HTR-8/SVneo (cell line): ENCODE results near the gene BRINP2.

ENCODE experiments used
- DNase-seq: peaks from one replicate; pipeline ENCODE4 v3.0.0; 2011; ENCODE audit warnings: low spot score, mixed read lengths; ENCODE audit not compliant: insufficient read length
- FAIRE-seq: peaks from 2 replicates; lab custom pipeline; 2011; peaks lifted over from hg19 to GRCh38; lab: Jason Lieb, UNC

Gene BRINP2

DNA sequence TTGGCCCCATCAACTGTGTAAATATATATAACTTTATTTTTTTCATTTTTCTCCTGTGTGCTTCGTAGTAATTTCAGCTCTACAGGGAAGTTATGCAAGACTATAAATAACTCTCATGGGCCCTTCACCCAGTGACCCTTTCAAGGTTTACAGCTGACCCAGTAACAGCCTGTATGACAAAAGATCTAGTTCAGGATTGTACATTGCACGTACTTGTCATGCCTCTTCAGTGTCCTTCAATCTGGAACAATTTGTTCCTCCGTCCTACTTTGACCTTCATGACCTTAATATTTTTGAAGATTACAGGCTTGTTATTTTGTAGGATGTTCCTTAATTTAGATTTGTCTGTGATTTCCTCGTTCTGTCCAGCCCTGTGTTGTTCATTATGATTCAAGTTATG lies 40.5 kb downstream of the BRINP2 start:
- FAIRE-seq = no peak

DNA sequence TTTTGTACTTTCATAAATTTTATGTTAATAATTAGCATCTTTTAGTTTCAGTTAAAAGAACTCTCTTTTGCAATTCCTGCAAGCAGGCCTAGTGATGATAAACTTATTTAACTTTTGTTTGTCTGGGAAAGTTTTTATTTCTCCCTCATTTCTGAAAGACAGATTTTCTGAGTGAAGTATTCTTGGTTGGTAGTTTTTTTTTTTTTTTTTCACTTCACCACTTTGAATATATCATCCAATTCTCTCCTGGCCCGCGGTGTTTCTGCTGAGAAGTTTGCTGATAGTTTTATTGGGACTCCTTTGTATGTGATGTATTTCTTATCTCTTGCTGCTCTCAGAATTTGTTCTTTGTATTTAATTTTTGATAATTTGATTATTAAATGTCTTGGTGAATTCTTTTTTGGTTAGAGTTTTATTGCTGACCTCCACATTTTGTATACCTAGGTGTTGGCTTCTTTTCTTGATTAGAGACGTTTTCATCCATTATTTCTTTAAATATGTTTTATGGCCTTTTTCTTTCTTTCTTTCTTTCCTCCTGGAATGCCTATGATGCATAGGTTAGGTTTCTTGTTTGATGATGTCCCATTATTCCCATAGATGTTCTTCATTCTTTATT lies 45.9 kb downstream of the BRINP2 start:
- DNase-seq (no peak), FAIRE-seq (no peak)

More for the DNA sequence above, 40.5 kb downstream of the BRINP2 start:
- no peak for DNase-seq

DNA sequence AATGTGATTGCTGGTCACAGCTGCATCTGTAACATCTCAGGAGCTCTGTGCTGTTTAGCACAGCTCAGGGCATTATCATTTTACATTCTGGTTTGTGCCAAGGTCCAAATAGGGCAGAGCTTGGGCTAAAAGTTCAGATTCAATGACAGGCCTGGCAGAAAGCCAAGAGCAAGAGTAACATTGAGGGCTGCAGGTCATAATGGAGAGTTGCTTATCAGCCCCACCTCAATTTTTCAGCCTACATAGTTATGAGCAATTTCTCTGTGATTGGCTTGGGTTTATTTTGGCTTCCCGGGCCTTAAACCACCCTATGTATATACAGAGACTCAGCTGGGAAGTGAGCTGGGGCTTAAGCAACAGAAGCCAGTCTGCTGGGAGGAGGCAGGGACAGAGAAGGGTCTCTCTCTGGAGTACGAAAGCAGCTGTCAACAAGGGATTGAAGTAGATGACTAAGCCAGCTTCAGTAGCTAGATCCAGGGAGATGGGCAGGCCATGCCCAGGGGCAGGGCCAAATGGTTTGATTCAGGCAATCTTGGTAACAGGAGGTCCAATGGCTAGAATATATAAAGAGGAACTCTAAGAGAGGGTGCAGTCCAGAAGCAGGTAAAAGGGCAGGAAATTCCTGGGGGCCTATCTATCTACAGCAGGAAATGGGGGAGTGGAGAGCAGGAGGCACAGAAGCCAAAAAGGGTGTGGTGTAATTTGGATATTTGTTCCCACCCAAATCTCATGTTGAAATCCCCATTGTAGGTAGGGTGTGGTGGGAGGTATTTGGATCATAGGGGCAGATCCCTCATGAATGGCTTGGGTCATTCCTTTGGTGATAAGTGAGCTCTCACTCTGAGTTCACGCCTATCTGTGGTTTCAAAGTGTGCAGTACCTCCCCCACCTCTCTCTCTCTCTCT lies 49.0 kb downstream of the BRINP2 start:
- FAIRE-seq = no peak
- no peak for DNase-seq

DNA sequence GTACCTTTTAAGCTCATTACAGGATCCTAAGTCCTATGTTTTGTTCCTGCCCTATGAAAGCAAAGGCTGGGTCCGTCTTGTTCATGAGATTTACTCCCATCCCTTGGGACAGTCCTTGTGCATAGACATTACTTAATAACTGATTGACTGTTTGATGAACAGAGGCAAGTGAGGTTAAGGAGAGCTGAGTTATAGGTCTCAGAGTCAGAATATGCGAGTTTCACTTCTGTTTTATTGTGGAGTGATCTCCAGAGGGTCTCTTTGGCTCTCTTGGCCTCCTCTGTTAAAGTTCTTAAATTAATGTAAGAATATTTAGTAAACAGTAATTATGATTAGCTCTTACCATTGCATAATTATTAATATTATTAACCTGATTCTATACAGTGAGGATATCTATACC lies 52.6 kb downstream of the BRINP2 start:
- DNase-seq (no peak), FAIRE-seq (no peak)

DNA sequence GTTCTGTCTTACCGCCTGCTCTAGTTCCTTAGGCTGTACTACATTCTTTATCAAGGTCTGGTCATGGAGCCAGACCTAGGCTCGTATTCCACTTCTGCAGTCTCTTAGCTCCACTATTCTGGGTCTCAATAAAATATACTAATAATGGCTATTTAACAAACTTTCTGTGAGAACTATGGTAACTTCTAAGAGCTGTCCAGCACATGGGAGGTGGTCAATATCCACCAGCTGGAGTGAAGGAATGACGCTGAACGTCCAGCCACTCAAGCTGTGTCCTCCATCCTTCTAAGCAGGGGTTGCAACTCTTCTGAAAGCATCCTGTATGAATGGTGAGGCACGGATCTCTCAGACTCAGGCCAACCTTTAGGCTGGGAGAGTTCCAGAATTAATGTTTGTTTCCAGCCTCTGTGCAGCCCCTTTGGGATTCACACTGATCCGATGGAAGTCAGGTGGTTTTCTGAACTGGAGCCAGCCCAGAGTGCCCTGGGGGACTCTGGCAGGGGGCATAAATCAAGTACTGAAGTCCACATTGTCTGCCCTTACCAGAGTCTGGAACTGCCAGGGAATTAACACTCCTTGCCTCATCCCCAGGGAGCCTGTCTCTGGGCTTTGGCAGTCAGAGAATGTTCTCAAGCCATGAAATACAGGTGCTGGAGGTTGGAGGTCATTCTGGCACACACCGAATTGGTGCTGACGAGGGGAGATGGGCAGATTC lies 57.4 kb downstream of the BRINP2 start:
- DNase-seq = no peak
- no peak for FAIRE-seq

DNA sequence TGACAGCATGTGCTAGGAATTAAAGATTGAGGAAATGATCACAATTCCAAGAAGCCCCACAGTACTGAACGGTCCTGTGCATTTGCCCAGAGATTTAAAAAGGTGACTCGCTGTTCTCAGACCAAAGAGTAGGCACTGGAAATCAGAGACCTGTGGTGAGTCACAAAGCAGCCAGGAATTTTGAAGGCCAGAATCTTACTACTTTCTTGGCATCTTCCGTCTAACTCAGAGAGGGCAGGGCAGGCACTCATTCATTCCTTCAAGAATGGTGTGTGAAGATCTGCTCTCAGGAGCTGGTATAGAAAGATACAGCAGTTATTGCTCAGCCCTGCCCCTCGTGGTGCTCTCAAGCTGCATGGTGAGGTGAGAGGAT lies 57.9 kb downstream of the BRINP2 start:
- FAIRE-seq (no peak), DNase-seq (no peak)

DNA sequence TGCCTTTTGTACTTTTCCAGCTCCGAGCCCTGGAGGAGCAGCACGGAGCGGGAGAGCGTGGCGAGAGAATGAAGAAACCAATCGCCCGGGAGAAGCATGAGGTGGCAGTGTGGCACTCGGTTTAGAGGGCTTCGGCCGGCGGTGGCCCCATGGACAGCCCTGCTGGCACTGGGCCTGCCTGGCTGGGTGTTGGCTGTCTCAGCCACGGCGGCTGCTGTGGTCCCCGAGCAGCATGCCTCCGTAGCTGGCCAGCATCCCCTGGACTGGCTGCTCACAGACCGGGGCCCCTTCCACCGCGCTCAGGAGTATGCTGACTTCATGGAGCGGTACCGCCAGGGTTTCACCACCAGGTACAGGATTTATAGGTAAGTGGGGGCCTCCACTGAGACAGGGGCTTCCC lies 59.0 kb downstream of the BRINP2 start:
- no peak for FAIRE-seq
- no peak for DNase-seq

DNA sequence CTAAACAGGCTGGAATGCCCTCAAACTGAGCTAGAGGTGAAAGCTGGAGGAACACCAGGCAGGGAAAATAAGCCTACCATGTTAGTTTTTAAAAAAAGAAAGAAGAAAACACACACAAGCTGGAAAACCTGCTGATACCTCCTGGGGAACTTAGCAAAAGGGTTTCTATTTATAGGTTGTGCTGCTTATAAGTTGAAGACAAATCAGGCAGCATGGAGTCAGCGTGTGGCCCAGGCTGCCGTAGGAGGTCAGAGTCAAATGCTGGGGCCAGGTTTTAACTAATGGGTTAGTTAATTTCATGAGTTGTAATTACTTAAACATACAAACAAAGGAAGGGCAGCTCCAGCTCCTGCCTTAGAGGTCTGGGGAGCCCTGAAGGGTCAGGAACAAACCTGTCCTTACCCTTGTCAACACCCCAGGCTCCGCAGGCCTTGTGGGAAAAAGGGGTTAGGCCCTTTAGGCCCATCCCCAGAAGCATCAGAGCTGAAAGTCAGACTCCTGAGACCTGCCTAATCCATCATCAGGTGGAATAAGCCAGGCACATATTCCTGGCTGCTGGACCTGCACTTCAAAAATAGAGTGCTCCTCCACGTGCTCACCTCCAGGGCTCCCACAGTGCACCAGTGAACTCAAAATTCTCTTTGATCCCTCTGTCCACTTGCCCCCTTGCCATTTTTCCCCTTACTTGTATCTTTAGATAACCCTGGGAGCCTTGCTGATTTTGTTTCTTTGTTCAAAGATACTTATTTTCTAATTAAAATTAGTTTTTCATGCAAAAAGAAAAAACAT lies 59.7 kb downstream of the BRINP2 start:
- no peak for DNase-seq
- FAIRE-seq = no peak

DNA sequence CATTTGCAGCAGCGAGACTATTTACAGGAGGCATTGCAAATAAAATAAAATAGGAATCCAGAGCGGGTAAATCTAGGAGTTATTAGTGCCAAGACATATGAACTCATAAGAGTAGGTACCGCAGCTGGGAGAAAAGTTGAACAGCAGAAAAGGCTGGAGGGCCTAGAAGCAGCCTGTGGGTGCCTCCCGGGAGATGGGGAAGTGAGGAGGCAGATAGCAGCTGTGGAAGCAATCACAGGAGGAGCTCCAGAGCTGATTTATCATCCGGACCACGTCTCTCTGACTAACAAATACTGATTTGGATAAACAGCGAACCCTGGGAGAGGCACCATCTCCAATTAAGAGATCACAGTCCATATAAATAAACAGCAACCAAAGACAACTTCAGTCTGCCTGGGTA lies 64.6 kb downstream of the BRINP2 start:
- FAIRE-seq (no peak), DNase-seq (no peak)

DNA sequence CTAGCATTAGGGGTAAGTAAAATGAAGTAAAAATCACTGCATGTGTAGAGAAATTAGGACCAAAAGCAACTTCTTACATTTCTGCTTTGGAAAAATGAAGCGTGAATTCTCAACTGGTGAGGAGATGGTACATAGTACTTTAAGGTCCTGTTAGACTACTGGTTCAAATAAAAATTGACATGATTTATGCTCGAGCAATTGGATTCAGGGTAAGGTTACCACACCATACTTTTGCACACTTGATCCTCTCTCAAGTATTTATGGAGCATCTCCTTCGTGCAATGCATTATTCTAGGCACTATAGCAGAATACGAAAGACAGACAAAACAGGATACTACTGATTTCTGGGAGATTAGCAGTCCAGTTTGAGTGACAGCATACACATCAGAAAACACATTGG lies 66.2 kb downstream of the BRINP2 start:
- DNase-seq (no peak), FAIRE-seq (no peak)

DNA sequence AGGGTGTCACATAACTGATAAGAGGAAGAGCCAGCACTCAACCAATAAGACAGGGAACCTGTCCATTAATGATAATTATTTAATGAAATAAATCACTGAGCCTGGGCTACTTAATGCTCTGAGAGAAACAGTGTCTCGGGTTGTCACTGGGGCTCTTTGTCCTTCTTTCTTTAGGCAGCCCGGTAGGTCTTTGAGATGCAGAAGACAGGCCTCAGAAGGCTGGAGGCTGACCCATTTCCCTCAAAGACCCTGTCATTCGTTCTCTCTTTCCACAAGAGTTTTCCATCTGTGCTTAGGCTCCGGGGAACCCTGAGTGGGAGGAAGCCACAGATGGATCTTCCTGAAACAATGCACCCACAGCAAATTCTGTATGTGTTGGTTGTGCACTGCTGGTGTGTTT lies 68.2 kb downstream of the BRINP2 start:
- FAIRE-seq = no peak
- no peak for DNase-seq

DNA sequence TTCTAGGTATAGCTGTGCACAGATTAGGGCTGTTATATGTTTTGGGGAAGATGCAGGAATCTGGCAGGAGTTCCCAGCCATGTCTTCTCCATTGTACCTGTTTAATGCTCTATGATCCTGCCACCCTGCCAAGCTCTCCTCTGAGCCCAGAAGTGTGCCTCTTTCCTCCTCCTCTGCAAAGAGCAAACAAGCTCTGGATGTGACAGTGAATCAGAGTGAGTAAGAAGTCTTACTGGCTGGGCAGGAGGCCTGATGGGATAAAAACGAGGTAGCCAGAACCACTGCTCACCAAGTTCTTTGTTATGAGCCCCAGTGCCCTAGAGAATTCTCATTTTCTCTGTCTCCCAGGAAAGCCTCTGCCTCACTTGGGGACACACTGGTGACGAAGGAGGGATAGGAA lies 69.0 kb downstream of the BRINP2 start:
- FAIRE-seq (no peak), DNase-seq (no peak)

DNA sequence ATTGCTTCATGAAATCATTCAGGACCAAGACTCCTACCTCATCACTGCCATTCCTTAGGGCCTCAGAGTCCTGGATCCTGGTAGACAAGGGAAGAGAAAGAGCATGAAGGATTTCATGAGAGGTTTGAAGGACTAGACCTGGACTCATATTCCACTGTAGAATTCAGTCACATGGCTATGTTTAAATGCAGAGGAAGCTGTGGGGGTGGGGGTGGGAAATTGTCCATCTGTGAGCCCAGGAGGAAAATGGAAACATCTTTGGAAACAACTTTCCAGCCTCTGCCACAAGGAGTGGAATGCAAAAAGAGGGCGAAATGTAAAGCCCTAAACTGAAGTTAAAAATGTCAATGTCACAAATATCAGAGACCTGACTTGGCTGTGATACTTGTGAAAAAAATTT lies 73.0 kb downstream of the BRINP2 start:
- DNase-seq = no peak
- FAIRE-seq = no peak

DNA sequence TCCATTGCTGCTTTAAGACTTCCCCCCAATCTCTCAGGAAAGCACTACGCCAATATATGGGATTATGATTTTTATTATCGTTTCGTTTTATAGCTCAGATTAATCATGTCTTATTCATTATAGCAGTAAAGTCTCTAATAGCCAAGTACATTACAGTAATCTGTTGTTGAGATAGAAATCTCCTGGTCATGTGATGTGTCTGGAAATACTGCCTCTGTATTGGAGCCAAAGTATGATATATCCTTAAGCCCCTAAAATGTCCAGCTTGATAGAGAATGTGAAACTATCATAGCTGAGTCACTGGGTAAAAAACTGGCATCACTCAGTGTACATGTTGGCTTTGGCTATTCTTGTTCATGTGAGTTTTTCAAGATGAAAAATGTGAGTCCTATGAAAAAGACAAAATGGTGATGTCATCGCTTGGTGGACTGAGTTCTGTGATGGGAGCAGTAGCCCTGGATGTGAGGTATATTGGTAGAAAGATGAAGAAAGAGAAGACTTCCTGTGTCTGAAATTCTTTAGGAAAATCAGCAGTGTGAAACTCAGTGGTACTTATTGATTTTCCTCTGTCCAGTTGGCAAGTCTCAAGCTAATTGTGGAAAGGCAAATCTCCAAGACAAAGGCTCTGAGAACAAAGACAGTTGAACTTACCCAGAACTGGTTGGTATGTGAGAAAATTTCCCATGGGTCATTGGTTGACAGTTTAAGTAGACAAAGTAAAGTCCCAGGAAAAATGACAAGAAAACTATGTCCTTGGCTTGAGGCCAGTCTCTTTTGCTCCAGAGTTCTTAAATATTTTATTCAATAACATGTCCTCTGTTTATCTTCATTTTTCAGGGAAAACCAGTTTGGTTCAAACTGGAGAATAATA lies 76.2 kb downstream of the BRINP2 start:
- FAIRE-seq = no peak
- no peak for DNase-seq

DNA sequence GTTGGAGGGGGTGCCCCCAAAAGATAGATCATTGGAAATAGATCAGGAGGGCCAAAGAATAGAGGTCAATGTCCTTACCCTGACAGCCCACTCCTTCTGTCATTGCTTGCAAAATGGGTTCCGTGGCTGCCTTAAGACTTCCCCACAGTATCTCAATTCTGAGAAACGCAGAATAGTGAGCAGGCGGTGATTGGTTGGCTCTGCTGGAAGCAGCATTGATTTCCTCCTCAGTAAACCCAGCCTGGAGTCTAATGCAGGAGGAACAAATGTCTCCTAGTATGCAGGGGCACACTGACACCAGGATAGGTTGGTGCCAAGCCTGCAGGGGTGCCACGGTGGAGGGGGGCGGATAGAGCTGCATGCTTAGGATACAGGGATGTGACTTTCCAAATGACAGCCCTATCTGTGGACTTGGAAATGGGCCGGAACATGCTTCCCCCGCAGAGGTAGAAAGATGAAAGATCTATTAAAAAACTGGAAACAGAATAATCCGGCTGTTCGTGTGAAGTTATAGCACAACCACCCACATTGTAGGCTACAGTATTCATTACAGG lies 76.9 kb downstream of the BRINP2 start:
- FAIRE-seq (no peak), DNase-seq (no peak)

DNA sequence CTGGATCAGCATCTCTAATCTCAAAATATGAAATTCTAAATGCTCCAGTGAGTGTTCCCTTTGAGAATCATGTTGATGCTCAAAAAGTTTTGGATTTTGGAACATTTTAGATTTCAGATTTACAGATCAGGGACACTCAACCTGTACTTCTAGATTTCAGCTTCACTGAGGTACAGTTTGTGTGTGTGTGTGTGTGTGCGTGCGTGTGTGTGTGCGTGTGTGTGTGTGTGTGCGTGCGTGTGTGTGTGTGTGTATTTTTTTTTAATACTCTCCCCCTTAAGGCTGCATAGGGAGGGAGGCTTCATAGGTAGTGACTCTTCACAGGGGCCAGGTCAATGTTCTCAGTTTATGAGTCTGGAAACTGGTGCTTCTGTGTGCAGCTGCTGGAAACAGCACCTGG lies 77.5 kb downstream of the BRINP2 start:
- DNase-seq (no peak), FAIRE-seq (no peak)

DNA sequence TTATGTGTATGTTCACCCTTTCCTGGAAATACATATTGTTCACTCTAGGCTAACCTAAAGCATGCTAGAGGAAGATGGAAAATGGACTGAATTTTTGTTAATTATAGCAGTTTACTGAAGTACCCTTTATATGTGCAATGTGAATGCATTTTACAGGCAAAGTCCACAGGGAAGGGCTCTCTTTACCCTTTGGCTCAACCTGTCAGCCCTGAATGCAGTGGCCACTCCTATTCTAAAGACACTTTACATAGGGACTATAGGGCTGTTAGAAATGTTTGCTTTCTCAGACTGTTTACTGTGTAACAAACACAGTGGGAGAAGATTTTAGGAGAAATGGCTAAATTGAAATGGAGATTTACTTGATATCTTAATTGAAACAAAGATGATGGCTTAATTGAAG lies 78.5 kb downstream of the BRINP2 start:
- no peak for FAIRE-seq
- DNase-seq = no peak

DNA sequence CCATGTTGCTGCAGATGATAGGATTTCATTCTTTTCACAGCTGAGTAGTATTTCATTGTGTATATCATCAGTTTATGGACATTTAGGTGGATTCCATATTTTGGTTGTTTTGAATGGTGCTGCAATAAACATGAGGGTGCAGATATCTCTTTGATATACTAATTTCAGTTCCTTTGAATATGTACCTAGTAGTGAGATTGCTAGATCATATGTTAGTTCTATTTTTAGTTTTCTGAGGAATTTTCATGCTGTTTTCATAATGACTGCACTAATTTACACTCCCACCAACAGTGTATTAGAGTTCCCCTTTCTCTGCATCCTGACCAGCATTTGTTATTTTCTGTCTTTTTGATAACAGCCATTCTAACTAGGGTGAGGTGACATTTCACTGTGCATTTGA lies 82.1 kb downstream of the BRINP2 start:
- DNase-seq (no peak), FAIRE-seq (no peak)

DNA sequence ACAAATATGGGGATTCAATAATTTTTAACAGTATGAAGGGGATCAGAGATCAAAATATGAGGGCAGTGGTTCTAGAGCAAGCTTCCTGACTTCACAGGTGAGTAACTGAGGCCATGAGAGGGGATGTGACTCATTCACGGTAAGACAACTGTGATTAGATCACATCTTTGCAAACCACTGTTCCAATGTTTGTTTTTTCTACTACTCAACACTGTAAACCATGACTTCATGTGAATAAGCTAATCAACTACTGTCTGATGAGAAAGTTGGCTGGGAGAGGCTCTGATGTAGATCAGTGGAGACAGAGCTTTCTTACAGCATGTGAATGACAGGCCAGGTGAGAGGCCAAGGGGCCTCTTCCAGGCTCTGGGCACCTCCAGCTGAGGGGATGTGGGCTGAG lies 84.7 kb downstream of the BRINP2 start:
- FAIRE-seq (no peak), DNase-seq (no peak)
